Uterus (tissue), 4 donors: ENCODE measurements around the gene KASH5. TPM values are rescaled to one million over a fixed set of nuclear protein-coding genes. Genes with fewer than 3 reads are reported as not detected.

Experiments
- DNase-seq, 2 donors: peaks; one replicate each; pipeline ENCODE4 v3.0.0-alpha.2; 2019 to 2020
- H3K27ac ChIP-seq, 2 donors: fragments of 200-600 bp; sonication (generic); 1 replicate in 1 of 2; 2 replicates in 1 of 2; pipeline ENCODE4 v1.5.1; 2016 to 2018
- H3K27me3 ChIP-seq, 2 donors: fragments of 200-600 bp; sonication (generic); one replicate each; pipeline ENCODE4 v1.5.1; 2018 to 2019; ENCODE audit warnings: control low read depth in 1 of 2
- H3K36me3 ChIP-seq, 2 donors: fragments of 200-600 bp; sonication (generic); one replicate each; pipeline ENCODE4 v1.5.1; 2019; ENCODE audit warnings: control low read depth in 1 of 2
- H3K4me1 ChIP-seq, 2 donors: fragments of 200-600 bp; sonication (generic); one replicate each; pipeline ENCODE4 v1.5.1; 2018 to 2019; ENCODE audit warnings: control low read depth in 1 of 2
- H3K4me3 ChIP-seq, 2 donors: fragments of 200-600 bp; sonication (generic); 1 replicate in 1 of 2; 2 replicates in 1 of 2; pipeline ENCODE4 v1.5.1; 2018 to 2019; ENCODE audit warnings: mild to moderate bottlenecking in 1 of 2
- H3K9me3 ChIP-seq, 2 donors: fragments of 200-600 bp; sonication (generic); one replicate each; pipeline ENCODE4 v1.5.1; 2019; ENCODE audit warnings: control low read depth in 1 of 2
- CTCF ChIP-seq, 4 experiments: fragments of 200-600 bp in 2 of 4; fragments of 450-650 bp in 2 of 4; sonication (generic) in 2 of 4; IDR thresholded peaks; one replicate each; pipeline ENCODE4 v1.5.1; 2016 to 2019; ENCODE audit warnings: antibody characterized with exemption in 4 of 4, mild to moderate bottlenecking in 2 of 4, moderate library complexity in 1 of 4
- POLR2A ChIP-seq, 2 donors: fragments of 450-650 bp; IDR thresholded peaks; one replicate each; pipeline ENCODE4 v1.6.1; 2016; ENCODE audit warnings: antibody characterized with exemption in 2 of 2, mild to moderate bottlenecking in 1 of 2, moderate library complexity in 1 of 2
- intact Hi-C: fragments of 100-400 bp; cut with DNase I; formaldehyde crosslinking; loops from one replicate; pipeline ENCODE4 v1.15.1; 2023; ENCODE audit warnings: low total_unique reads
- total RNA-seq, 4 donors: library from RNA; depleted of rRNA in 3 of 4; stranded (reverse); fragments of >200 nt in 3 of 4; gene quantifications; one replicate each; pipeline versions ENCODE4 v1.1.0 to v1.2.4, GENCODE V29; 2014 to 2023
- donor health status: DM: yes; HTN: yes; CAD: no.

Gene KASH5
- total RNA-seq, 4 donors from 2014 or later, result 0.55 TPM; not detected in 3

GRCh38 chr19:49415810-49416200, 27.8 kb downstream of the KASH5 start:
- intact Hi-C loops, result no loop called here
- H3K27ac ChIP-seq, result no peak overlapping the region
- no peak overlapping the region for H3K4me3 ChIP-seq
- TF ChIP-seq POLR2A (IDR thresholded peaks at IDR 0.05) (no peak), CTCF (IDR thresholded peaks at IDR 0.05) (no peak)
- DNase-seq, result no peak
- H3K4me1 ChIP-seq, result peaks cover 0 to under 1% of the 10 kb centered on the region in 2 donors
- H3K36me3 ChIP-seq, result no peaks in the 10 kb centered on the region
- H3K9me3 ChIP-seq, result no peaks in the 10 kb centered on the region
- H3K27me3 ChIP-seq, result peaks cover 5 to 13% of the 10 kb centered on the region in 2 donors

- no peak for TF ChIP-seq POLR2A (IDR thresholded peaks at IDR 0.05)
- no peak for TF ChIP-seq CTCF (IDR thresholded peaks at IDR 0.05)
Observed at GRCh38 chr19:49417088-49417487, 29.0 kb downstream of the KASH5 start.

GRCh38 chr19:49418511-49418910, 30.5 kb downstream of the KASH5 start:
- no peaks in the 10 kb centered on the region for H3K9me3 ChIP-seq
- intact Hi-C loops, result no loop called here
- no peak overlapping the region for H3K27ac ChIP-seq
- no peak overlapping the region for H3K4me3 ChIP-seq
- H3K36me3 ChIP-seq, result no peaks in the 10 kb centered on the region
- TF ChIP-seq POLR2A (IDR thresholded peaks at IDR 0.05) (no peak), CTCF (IDR thresholded peaks at IDR 0.05) (no peak)
- H3K4me1 ChIP-seq, result peaks cover 0 to 17% of the 10 kb centered on the region in 2 donors
- peaks cover 29 to 31% of the 10 kb centered on the region in 2 donors for H3K27me3 ChIP-seq
- DNase-seq, result no peak

More at GRCh38 chr19:49417088-49417487, 29.0 kb downstream of the KASH5 start:
- DNase-seq, result no peak
- intact Hi-C loops, result no loop called here
- no peak overlapping the region for H3K4me3 ChIP-seq
- no peak overlapping the region for H3K27ac ChIP-seq
- H3K9me3 ChIP-seq, result no peaks in the 10 kb centered on the region
- H3K27me3 ChIP-seq, result peaks cover 15 to 19% of the 10 kb centered on the region in 2 donors
- H3K36me3 ChIP-seq, result no peaks in the 10 kb centered on the region
- peaks cover 0 to 8% of the 10 kb centered on the region in 2 donors for H3K4me1 ChIP-seq

GRCh38 chr19:49419173-49419572, 31.1 kb downstream of the KASH5 start:
- no peak overlapping the region for H3K4me3 ChIP-seq
- intact Hi-C loops, result no loop called here
- peaks cover 0 to 17% of the 10 kb centered on the region in 2 donors for H3K4me1 ChIP-seq
- no peaks in the 10 kb centered on the region for H3K36me3 ChIP-seq
- TF ChIP-seq POLR2A (IDR thresholded peaks at IDR 0.05) (no peak), CTCF (IDR thresholded peaks at IDR 0.05) (no peak)
- no peak overlapping the region for H3K27ac ChIP-seq
- peaks cover 31 to 36% of the 10 kb centered on the region in 2 donors for H3K27me3 ChIP-seq
- DNase-seq, result no peak
- H3K9me3 ChIP-seq, result no peaks in the 10 kb centered on the region

GRCh38 chr19:49420227-49420626, 32.2 kb downstream of the KASH5 start:
- DNase-seq, result no peak
- Histone ChIP-seq H3K9me3 (no peaks in the 10 kb centered on the region), H3K27ac (no peak overlapping the region), H3K36me3 (no peaks in the 10 kb centered on the region), H3K4me1 (peaks cover 0 to 17% of the 10 kb centered on the region in 2 donors), H3K4me3 (no peak overlapping the region), H3K27me3 (peaks cover 31 to 46% of the 10 kb centered on the region in 2 donors)
- intact Hi-C loops, result no loop called here
- TF ChIP-seq POLR2A (IDR thresholded peaks at IDR 0.05), result no peak
- TF ChIP-seq CTCF (IDR thresholded peaks at IDR 0.05), result no peak
